HEK293 (cell line): Measurements from ENCODE around the gene DUOX1.

ENCODE experiments used
- CTCF ChIA-PET: fragments of 350-600 bp; formaldehyde crosslinking; extraction: SDS; loops from one replicate; lab custom pipeline; 2021; ENCODE audit warnings: antibody characterized with exemption; lab: Yijun Ruan, JAX
- POLR2A ChIA-PET: fragments of 300-600 bp; formaldehyde crosslinking; extraction: SDS; loops from one replicate; lab custom pipeline; 2020; ENCODE audit warnings: antibody characterized with exemption, inconsistent platforms; lab: Yijun Ruan, JAX
- H3K27ac ChIP-seq: fragments of 200-500 bp; sonication (Bioruptor generic); 2 replicates; pipeline ENCODE4 v1.5.1; 2014; ENCODE audit warnings: low read depth, low read length, control low read depth, inconsistent platforms; ENCODE audit errors: extremely low read depth
- H3K36me3 ChIP-seq, 2 experiments: fragments of 200-500 bp in 1 of 2; sonication (Bioruptor generic) in 1 of 2; 1 replicate in 1 of 2; 2 replicates in 1 of 2; pipeline ENCODE4 v1.5.1; 2014 to 2017; ENCODE audit warnings: inconsistent platforms in 2 of 2, low read length in 2 of 2; ENCODE audit not compliant: control insufficient read depth in 2 of 2, insufficient read depth in 1 of 2
- H3K4me1 ChIP-seq: fragments of 200-500 bp; sonication (Bioruptor generic); 2 replicates; pipeline ENCODE4 v1.5.1; 2014; ENCODE audit warnings: mild to moderate bottlenecking, low read length, inconsistent platforms; ENCODE audit not compliant: control insufficient read depth, insufficient read depth
- H3K4me3 ChIP-seq: 2 replicates; pipeline ENCODE4 v1.5.1; 2011; ENCODE audit warnings: low read depth, mild to moderate bottlenecking, control low read depth, low read length, moderate library complexity
- H3K9me3 ChIP-seq: fragments of 200-500 bp; sonication (Bioruptor generic); 2 replicates; pipeline ENCODE4 v1.5.1; 2014; ENCODE audit warnings: low read depth, low read length, inconsistent platforms; ENCODE audit not compliant: control insufficient read depth, insufficient read depth
- GFI1B ChIP-seq: fragments of 450-650 bp; formaldehyde crosslinking; IDR thresholded peaks from 2 replicates; pipeline ENCODE4 v1.5.1; 2016; ENCODE audit warnings: missing biosample characterization, missing genetic modification characterization
- GLIS1 ChIP-seq: fragments of 450-650 bp; formaldehyde crosslinking; IDR thresholded peaks from 2 replicates; pipeline ENCODE4 v1.5.1; 2016; ENCODE audit warnings: missing biosample characterization, missing genetic modification characterization
- HOXC10 ChIP-seq: sonication (generic); formaldehyde crosslinking; IDR thresholded peaks from 2 replicates; pipeline ENCODE4 v1.8.1; 2023; ENCODE audit warnings: mild to moderate bottlenecking, missing genetic modification reagents
- WT1 ChIP-seq: fragments of 450-650 bp; formaldehyde crosslinking; IDR thresholded peaks from 2 replicates; pipeline ENCODE4 v1.5.1; 2016; ENCODE audit warnings: missing biosample characterization, missing genetic modification characterization
- ZEB2 ChIP-seq: fragments of 450-650 bp; formaldehyde crosslinking; IDR thresholded peaks from 2 replicates; pipeline ENCODE4 v1.5.1; 2016; ENCODE audit warnings: missing biosample characterization, missing genetic modification characterization
- ZFHX2 ChIP-seq: fragments of 450-650 bp; formaldehyde crosslinking; conservative IDR thresholded peaks from 2 replicates; pipeline ENCODE4 v1.5.1; 2016; ENCODE audit warnings: missing biosample characterization, missing genetic modification characterization
- ZNF214 ChIP-seq: fragments of 450-650 bp; formaldehyde crosslinking; IDR thresholded peaks from 2 replicates; pipeline ENCODE4 v1.5.1; 2017; ENCODE audit warnings: missing biosample characterization, mild to moderate bottlenecking, missing genetic modification characterization, borderline replicate concordance
- ZNF426 ChIP-seq: fragments of 450-650 bp; formaldehyde crosslinking; IDR thresholded peaks from 2 replicates; pipeline ENCODE4 v1.5.1; 2017; ENCODE audit warnings: missing biosample characterization, missing genetic modification characterization, mild to moderate bottlenecking, inconsistent platforms, moderate library complexity
- ZNF473 ChIP-seq: fragments of 450-650 bp; formaldehyde crosslinking; IDR thresholded peaks from 2 replicates; pipeline ENCODE4 v1.5.1; 2017; ENCODE audit warnings: missing biosample characterization, missing genetic modification characterization
- ZNF529 ChIP-seq: fragments of 450-650 bp; formaldehyde crosslinking; IDR thresholded peaks from 2 replicates; pipeline ENCODE4 v1.5.1; 2017; ENCODE audit warnings: missing genetic modification characterization, missing biosample characterization; ENCODE audit not compliant: insufficient replicate concordance
- ZNF549 ChIP-seq: fragments of 450-650 bp; IDR thresholded peaks from 2 replicates; pipeline ENCODE4 v1.5.1; 2018; ENCODE audit warnings: missing biosample characterization, missing genetic modification characterization, mild to moderate bottlenecking, inconsistent platforms, moderate library complexity
- TF ChIP-seq, protein P1 (sequence below): fragments of 450-650 bp; formaldehyde crosslinking; IDR thresholded peaks from 2 replicates; pipeline ENCODE4 v1.5.1; 2017; ENCODE audit warnings: missing biosample characterization, missing genetic modification characterization
- TF ChIP-seq, protein P2 (sequence below): fragments of 450-650 bp; formaldehyde crosslinking; IDR thresholded peaks from 2 replicates; pipeline ENCODE4 v1.5.1; 2016; ENCODE audit warnings: missing biosample characterization, missing genetic modification characterization
- TF ChIP-seq, protein P3 (sequence below): fragments of 450-650 bp; formaldehyde crosslinking; IDR thresholded peaks from 2 replicates; pipeline ENCODE4 v1.5.1; 2017; ENCODE audit warnings: missing biosample characterization, missing genetic modification characterization
- TF ChIP-seq, protein P4 (sequence below): fragments of 450-650 bp; formaldehyde crosslinking; IDR thresholded peaks from 2 replicates; pipeline ENCODE4 v1.5.1; 2016; ENCODE audit warnings: missing biosample characterization, missing genetic modification characterization

Gene DUOX1

DNA sequence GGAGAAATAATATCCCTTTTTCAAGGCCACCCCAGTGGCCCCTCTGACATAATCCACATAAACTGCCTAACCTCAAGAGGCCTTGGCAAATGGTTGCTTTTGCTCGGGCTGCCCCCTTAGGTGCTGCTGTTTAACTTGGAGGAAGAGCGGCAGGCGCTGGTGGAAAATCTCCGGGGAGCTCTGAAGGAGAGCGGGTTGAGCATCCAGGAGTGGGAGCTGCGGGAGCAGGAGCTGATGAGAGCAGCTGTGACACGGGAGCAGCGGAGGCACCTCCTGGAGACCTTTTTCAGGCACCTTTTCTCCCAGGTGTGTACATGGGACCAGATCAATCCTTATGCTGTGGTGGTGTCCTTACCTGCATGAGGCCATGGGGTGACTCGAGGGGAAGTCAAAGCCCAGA lies 15.0 kb downstream of the DUOX1 start (continued):
- TF ChIP-seq, protein P1, sequence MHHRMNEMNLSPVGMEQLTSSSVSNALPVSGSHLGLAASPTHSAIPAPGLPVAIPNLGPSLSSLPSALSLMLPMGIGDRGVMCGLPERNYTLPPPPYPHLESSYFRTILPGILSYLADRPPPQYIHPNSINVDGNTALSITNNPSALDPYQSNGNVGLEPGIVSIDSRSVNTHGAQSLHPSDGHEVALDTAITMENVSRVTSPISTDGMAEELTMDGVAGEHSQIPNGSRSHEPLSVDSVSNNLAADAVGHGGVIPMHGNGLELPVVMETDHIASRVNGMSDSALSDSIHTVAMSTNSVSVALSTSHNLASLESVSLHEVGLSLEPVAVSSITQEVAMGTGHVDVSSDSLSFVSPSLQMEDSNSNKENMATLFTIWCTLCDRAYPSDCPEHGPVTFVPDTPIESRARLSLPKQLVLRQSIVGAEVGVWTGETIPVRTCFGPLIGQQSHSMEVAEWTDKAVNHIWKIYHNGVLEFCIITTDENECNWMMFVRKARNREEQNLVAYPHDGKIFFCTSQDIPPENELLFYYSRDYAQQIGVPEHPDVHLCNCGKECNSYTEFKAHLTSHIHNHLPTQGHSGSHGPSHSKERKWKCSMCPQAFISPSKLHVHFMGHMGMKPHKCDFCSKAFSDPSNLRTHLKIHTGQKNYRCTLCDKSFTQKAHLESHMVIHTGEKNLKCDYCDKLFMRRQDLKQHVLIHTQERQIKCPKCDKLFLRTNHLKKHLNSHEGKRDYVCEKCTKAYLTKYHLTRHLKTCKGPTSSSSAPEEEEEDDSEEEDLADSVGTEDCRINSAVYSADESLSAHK = no peak
- TF ChIP-seq ZNF549 (tag by site-specific recombination) = no peak
- TF ChIP-seq, protein P2, sequence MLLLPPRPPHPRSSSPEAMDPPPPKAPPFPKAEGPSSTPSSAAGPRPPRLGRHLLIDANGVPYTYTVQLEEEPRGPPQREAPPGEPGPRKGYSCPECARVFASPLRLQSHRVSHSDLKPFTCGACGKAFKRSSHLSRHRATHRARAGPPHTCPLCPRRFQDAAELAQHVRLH (tag by site-specific recombination) = no peak

DNA sequence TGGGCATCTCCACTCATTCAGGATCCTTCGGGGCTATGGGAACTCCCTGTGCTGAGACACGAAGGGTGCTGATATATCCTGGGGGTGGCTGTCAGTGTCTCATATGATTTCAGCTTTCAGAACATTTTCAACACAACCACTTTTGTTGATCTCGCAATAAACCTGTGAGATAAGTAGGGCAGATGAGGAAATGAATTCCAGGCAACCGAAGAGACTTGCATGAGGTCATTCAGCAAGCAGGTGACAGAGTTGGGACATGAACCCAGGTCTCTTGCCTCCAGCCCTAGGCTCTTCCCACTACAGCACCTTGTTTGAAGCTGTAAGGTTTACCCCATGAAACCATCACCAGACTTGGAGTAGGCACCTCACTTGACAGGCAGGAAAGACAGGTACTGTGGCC lies 16.6 kb downstream of the DUOX1 start:
- CTCF ChIA-PET = interaction anchor here (0.8 to 1.8 kb wide), 3 partner anchors 20 to 28 kb away, joined by 3 to 6 read pairs (median 4); no protein-coding TSS in a partner anchor
- Histone ChIP-seq H3K36me3 (no peaks in the 10 kb centered on the region), H3K4me3 (no peak overlapping the region), H3K9me3 (no peaks in the 10 kb centered on the region), H3K27ac (no peak overlapping the region), H3K4me1 (no peaks in the 10 kb centered on the region)
- POLR2A ChIA-PET = interaction anchor here (1.1 kb wide), 1 partner anchor 42 kb away, joined by 4 read pairs; the partner anchor contains the start of gene SHF
- TF ChIP-seq GLIS1 (tag by site-specific recombination) (no peak), ZFHX2 (tag by site-specific recombination) (no peak)
- TF ChIP-seq, all 188 proteins: peak for 0

DNA sequence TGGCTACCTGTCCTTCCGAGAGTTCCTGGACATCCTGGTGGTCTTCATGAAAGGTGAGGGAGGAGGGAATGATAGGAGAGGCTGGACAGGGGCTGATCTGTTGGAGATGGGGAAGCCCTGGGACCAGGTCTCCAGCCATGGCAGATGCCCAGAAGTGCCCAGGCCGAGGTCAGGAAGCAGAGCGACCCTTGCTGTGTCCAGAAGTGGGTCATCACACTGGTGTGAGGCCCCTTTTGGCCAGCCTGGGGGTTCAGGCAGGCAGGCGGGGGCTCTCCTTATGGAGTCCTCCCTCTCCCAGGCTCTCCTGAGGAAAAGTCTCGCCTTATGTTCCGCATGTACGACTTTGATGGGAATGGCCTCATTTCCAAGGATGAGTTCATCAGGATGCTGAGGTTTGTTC lies 17.8 kb downstream of the DUOX1 start:
- no peaks in the 10 kb centered on the region for H3K36me3 ChIP-seq
- H3K4me1 ChIP-seq = no peaks in the 10 kb centered on the region
- no peaks in the 10 kb centered on the region for H3K9me3 ChIP-seq
- H3K27ac ChIP-seq = no peak overlapping the region
- H3K4me3 ChIP-seq = no peak overlapping the region
- ChIA-PET CTCF (interaction anchor here (1.8 kb wide), 1 partner anchor 23 kb away, joined by 4 read pairs; no protein-coding TSS in a partner anchor), POLR2A (no interaction called here)
- no peak for TF ChIP-seq ZNF426
- TF ChIP-seq, protein P3, sequence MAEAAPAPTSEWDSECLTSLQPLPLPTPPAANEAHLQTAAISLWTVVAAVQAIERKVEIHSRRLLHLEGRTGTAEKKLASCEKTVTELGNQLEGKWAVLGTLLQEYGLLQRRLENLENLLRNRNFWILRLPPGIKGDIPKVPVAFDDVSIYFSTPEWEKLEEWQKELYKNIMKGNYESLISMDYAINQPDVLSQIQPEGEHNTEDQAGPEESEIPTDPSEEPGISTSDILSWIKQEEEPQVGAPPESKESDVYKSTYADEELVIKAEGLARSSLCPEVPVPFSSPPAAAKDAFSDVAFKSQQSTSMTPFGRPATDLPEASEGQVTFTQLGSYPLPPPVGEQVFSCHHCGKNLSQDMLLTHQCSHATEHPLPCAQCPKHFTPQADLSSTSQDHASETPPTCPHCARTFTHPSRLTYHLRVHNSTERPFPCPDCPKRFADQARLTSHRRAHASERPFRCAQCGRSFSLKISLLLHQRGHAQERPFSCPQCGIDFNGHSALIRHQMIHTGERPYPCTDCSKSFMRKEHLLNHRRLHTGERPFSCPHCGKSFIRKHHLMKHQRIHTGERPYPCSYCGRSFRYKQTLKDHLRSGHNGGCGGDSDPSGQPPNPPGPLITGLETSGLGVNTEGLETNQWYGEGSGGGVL = no peak
- no peak for TF ChIP-seq ZNF529 (tag by site-specific recombination)
- no peak for TF ChIP-seq GFI1B (tag by site-specific recombination)
- no peak for TF ChIP-seq ZNF214 (tag by site-specific recombination)
- TF ChIP-seq ZEB2 (tag by site-specific recombination) = no peak
- no peak for TF ChIP-seq ZNF473
- TF ChIP-seq WT1 = no peak
- TF ChIP-seq, protein P4, sequence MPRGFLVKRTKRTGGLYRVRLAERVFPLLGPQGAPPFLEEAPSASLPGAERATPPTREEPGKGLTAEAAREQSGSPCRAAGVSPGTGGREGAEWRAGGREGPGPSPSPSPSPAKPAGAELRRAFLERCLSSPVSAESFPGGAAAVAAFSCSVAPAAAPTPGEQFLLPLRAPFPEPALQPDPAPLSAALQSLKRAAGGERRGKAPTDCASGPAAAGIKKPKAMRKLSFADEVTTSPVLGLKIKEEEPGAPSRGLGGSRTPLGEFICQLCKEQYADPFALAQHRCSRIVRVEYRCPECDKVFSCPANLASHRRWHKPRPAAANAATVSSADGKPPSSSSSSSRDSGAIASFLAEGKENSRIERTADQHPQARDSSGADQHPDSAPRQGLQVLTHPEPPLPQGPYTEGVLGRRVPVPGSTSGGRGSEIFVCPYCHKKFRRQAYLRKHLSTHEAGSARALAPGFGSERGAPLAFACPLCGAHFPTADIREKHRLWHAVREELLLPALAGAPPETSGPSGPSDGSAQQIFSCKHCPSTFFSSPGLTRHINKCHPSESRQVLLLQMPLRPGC (tag by site-specific recombination) = no peak
- no peak for TF ChIP-seq HOXC10
